Adrenal gland (tissue), 5 donors: Measurements from ENCODE around the gene ASB16.

Experiments
- CTCF ChIP-seq, 6 experiments: fragments of 450-650 bp in 4 of 6; fragments of 200-600 bp in 2 of 6; sonication (generic) in 1 of 6; IDR thresholded peaks; 1 replicate in 5 of 6; 2 replicates in 1 of 6; pipeline versions ENCODE4 v1.5.1 to v1.8.0; 2016 to 2021; ENCODE audit warnings: antibody characterized with exemption in 6 of 6, mild to moderate bottlenecking in 2 of 6, moderate library complexity in 1 of 6
- POLR2A ChIP-seq, 2 donors: fragments of 450-650 bp; IDR thresholded peaks; one replicate each; pipeline ENCODE4 v1.6.1; 2017; ENCODE audit warnings: antibody characterized with exemption in 2 of 2, mild to moderate bottlenecking in 2 of 2, moderate library complexity in 1 of 2
- donor health status: DM: no; HTN: no; CAD: no.

GRCh38 chr17:44214230-44214494, 43.7 kb downstream of the ASB16 start:
- TF ChIP-seq CTCF (IDR thresholded peaks at IDR 0.05) (no peak), POLR2A (IDR thresholded peaks at IDR 0.05) (no peak)
